Measurements from ENCODE around the gene PYDC1.

Gene PYDC1

GRCh38 chr16:31183432-31184428 lies 33.2 kb downstream of the PYDC1 start:
- DNase-seq (ENCODE audit: low read depth), result no peak
- TF ChIP-seq CTCF (IDR thresholded peaks at IDR 0.05; ENCODE audit: low read depth, low read length) (no peak), POLR2A (IDR thresholded peaks at IDR 0.05; ENCODE audit: extremely low read depth, insufficient read length) (no peak), MAX (IDR thresholded peaks at IDR 0.05; ENCODE audit: low read depth, low read length) (no peak), MYC (IDR thresholded peaks at IDR 0.05; ENCODE audit: low read depth, low read length) (no peak)

GRCh38 chr16:31182391-31182790 lies 34.5 kb downstream of the PYDC1 start:
- DNase-seq (ENCODE audit: low read depth), result no peak
- peak overlapping the region; percentile 90 for H3K4me3 ChIP-seq (ENCODE audit: low read depth, low read length)
- TF ChIP-seq POLR2A (IDR thresholded peaks at IDR 0.05; ENCODE audit: extremely low read depth, insufficient read length) (no peak), CTCF (IDR thresholded peaks at IDR 0.05; ENCODE audit: low read depth, low read length) (no peak), MAX (IDR thresholded peaks at IDR 0.05; ENCODE audit: low read depth, low read length) (no peak), MYC (IDR thresholded peaks at IDR 0.05; ENCODE audit: low read depth, low read length) (no peak)

More at GRCh38 chr16:31183432-31184428, 33.2 kb downstream of the PYDC1 start:
- H3K4me3 ChIP-seq (ENCODE audit: low read depth, low read length), result peak overlapping the region; percentile 90

- H3K4me3 ChIP-seq (ENCODE audit: low read depth, low read length), result peak overlapping the region; percentile 90
- TF ChIP-seq POLR2A (IDR thresholded peaks at IDR 0.05; ENCODE audit: extremely low read depth, insufficient read length) (no peak), MYC (IDR thresholded peaks at IDR 0.05; ENCODE audit: low read depth, low read length) (no peak), CTCF (IDR thresholded peaks at IDR 0.05; ENCODE audit: low read depth, low read length) (no peak), MAX (IDR thresholded peaks at IDR 0.05; ENCODE audit: low read depth, low read length) (no peak)
- DNase-seq (ENCODE audit: low read depth), result peak; percentile 62
These were observed 35.7 kb downstream of the PYDC1 start for GRCh38 chr16:31181102-31181830.

- TF ChIP-seq CTCF (IDR thresholded peaks at IDR 0.05; ENCODE audit: low read depth, low read length) (no peak), MYC (IDR thresholded peaks at IDR 0.05; ENCODE audit: low read depth, low read length) (peak; percentile 96), POLR2A (IDR thresholded peaks at IDR 0.05; ENCODE audit: extremely low read depth, insufficient read length) (peak; percentile 100), MAX (IDR thresholded peaks at IDR 0.05; ENCODE audit: low read depth, low read length) (peak; percentile 86)
- DNase-seq (ENCODE audit: low read depth), result peak; percentile 90
- H3K4me3 ChIP-seq (ENCODE audit: low read depth, low read length), result peak within 1 kb of the TSS; percentile 90
These were observed 37.0 kb downstream of the PYDC1 start, which contains the start of gene FUS for GRCh38 chr16:31179747-31180459. TSS of gene FUS (plus strand) at chr16:31180139. CDS start at chr16:31180215, 76 bp downstream.

GRCh38 chr16:31179219-31179746 lies 37.7 kb downstream of the PYDC1 start:
- no peak for DNase-seq (ENCODE audit: low read depth)
- peak overlapping the region; percentile 90 for H3K4me3 ChIP-seq (ENCODE audit: low read depth, low read length)
- TF ChIP-seq CTCF (IDR thresholded peaks at IDR 0.05; ENCODE audit: low read depth, low read length) (no peak), MAX (IDR thresholded peaks at IDR 0.05; ENCODE audit: low read depth, low read length) (peak; percentile 17; the same call in 1 of the 2 replicates)

Data from NB4 (cell line).